ENCODE results near the gene COX11.
A peak's percentile ranks its signal among the peaks of the same experiment; 100 is the strongest.

The COX11 gene, protein sequence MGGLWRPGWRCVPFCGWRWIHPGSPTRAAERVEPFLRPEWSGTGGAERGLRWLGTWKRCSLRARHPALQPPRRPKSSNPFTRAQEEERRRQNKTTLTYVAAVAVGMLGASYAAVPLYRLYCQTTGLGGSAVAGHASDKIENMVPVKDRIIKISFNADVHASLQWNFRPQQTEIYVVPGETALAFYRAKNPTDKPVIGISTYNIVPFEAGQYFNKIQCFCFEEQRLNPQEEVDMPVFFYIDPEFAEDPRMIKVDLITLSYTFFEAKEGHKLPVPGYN

DNA sequence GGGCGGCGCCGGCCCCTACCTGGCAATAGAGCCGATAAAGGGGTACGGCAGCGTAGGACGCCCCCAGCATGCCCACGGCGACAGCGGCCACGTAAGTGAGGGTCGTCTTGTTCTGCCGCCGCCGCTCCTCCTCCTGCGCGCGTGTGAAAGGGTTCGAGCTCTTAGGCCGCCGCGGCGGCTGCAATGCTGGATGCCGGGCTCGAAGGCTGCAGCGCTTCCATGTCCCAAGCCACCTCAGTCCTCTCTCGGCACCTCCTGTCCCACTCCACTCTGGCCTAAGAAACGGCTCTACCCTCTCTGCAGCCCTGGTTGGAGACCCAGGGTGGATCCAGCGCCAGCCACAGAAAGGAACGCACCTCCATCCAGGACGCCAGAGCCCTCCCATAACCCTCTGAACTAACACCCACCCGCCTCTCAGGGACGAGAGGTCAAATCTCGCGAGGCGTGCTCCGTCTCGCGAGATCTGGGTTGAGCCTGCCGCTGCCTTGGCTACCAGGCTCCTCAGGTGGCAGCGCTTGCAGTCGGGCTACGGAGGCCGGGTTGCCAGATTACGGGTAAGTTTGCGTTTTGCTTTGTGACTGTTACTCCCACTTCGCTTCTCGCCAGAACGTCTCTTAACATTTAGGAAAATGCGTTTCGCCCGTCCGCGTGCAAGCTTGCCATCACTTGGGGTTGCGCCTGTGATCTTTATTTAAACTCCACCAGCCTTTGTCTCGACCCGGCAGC is at the start of gene COX11, which contains the start of gene STXBP4:
Gene COX11 (minus strand): TSS at position 393 of the 726 bp plus-strand sequence. CDS start 8 bp downstream, at position 385.
Gene STXBP4 (plus strand): TSS at position 504 of the 726 bp plus-strand sequence. CDS start 17,455 bp downstream, outside the sequence.
- TF ChIP-seq, protein P1, sequence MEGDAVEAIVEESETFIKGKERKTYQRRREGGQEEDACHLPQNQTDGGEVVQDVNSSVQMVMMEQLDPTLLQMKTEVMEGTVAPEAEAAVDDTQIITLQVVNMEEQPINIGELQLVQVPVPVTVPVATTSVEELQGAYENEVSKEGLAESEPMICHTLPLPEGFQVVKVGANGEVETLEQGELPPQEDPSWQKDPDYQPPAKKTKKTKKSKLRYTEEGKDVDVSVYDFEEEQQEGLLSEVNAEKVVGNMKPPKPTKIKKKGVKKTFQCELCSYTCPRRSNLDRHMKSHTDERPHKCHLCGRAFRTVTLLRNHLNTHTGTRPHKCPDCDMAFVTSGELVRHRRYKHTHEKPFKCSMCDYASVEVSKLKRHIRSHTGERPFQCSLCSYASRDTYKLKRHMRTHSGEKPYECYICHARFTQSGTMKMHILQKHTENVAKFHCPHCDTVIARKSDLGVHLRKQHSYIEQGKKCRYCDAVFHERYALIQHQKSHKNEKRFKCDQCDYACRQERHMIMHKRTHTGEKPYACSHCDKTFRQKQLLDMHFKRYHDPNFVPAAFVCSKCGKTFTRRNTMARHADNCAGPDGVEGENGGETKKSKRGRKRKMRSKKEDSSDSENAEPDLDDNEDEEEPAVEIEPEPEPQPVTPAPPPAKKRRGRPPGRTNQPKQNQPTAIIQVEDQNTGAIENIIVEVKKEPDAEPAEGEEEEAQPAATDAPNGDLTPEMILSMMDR (conservative IDR thresholded peaks at IDR 0.05; ENCODE audit: control insufficient read depth, insufficient read depth, low read depth, low read length): no peak
- DNase-seq (ENCODE audit: low read depth): peak; percentile 97

DNA sequence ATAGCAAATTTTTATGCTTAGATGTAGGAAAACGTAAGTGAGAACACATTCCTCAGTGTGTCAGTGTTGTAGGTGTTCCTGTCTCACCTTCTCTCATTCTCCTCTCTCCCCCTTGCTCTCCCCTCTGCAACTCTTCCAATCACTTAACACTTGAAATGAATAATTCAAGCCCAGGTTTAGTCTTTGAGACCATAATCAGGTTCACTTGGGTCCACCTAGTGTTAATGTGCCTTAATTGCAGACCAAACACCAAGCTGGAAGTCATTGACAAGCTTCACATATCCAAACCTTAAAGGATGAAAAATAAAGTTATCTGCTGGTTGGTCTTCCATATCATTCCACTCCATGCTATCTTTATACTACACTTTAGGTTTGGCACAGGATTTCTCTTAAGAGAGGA is 37.1 kb upstream of the COX11 start:
- no peak overlapping the region for H3K4me3 ChIP-seq (ENCODE audit: control insufficient read depth, low read depth, low read length)
- TF ChIP-seq, protein P1 (conservative IDR thresholded peaks at IDR 0.05; ENCODE audit: control insufficient read depth, insufficient read depth, low read depth, low read length): peak; percentile 46
- peak; percentile 32 for DNase-seq (ENCODE audit: low read depth)

More for the DNA sequence above, at the start of gene COX11, which contains the start of gene STXBP4:
- peak within 1 kb of the TSS; percentile 85 for H3K4me3 ChIP-seq (ENCODE audit: control insufficient read depth, low read depth, low read length)

DNA sequence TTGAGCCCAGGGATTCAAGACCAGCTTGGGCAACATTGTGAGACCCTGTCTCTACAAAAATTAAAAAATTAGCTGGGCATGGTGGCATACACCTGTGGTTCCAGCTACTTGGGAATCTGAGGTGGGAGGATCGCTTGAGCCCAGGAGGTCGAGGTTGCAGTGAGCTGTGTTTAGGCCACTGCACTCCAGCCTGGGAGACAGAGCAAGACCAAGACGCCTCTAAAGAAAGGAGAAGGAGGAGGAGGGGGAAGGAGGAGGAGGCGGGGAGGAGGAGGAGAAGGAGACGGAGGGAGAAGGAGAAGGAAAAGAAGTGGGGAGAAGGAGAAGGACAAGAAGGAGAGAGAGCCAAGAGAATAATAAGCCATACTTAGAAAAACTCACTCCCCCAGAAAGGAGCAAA is 36.0 kb upstream of the COX11 start:
- DNase-seq (ENCODE audit: low read depth): no peak
- H3K4me3 ChIP-seq (ENCODE audit: control insufficient read depth, low read depth, low read length): no peak overlapping the region
- TF ChIP-seq, protein P1 (conservative IDR thresholded peaks at IDR 0.05; ENCODE audit: control insufficient read depth, insufficient read depth, low read depth, low read length): no peak

DNA sequence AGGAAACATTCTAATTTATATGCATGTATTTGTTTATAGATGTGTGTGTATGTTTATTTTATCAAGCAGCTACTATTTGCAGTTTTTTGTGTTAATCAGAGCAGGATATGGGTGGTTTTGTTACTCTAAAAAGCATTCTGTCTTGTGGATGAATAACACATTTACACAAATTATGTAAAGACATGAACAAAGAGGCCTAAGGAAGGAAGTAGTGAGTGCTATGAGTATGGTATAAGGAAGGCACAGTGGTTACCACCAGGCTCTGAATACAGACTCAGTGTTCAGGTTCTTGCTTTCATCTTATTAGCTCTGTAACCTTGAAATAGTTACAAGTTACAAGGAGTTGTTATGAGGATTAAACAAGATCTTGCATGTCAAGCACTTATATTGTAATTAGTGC is 34.0 kb upstream of the COX11 start:
- no peak overlapping the region for H3K4me3 ChIP-seq (ENCODE audit: control insufficient read depth, low read depth, low read length)
- TF ChIP-seq, protein P1 (conservative IDR thresholded peaks at IDR 0.05; ENCODE audit: control insufficient read depth, insufficient read depth, low read depth, low read length): no peak
- no peak for DNase-seq (ENCODE audit: low read depth)

DNA sequence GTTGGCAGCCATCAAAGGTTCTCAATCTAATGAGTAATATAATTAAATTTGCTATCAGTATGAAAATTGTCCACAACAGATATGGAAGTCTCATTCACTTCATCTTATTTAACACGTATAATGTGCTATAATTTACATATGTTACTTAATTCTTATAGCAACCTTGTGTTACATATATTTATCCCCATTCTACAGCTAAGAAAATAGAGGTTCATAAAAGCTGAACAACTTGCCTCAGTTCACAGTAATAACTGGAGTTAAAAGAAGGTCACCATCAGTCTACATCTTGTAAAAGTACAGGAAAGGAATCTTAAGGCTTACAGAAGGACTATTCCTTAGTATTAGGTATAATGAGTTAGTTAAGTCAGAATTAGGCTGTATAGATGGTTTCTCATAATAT is 28.0 kb upstream of the COX11 start:
- H3K4me3 ChIP-seq (ENCODE audit: control insufficient read depth, low read depth, low read length): no peak overlapping the region
- no peak for DNase-seq (ENCODE audit: low read depth)
- TF ChIP-seq, protein P1 (conservative IDR thresholded peaks at IDR 0.05; ENCODE audit: control insufficient read depth, insufficient read depth, low read depth, low read length): no peak

DNA sequence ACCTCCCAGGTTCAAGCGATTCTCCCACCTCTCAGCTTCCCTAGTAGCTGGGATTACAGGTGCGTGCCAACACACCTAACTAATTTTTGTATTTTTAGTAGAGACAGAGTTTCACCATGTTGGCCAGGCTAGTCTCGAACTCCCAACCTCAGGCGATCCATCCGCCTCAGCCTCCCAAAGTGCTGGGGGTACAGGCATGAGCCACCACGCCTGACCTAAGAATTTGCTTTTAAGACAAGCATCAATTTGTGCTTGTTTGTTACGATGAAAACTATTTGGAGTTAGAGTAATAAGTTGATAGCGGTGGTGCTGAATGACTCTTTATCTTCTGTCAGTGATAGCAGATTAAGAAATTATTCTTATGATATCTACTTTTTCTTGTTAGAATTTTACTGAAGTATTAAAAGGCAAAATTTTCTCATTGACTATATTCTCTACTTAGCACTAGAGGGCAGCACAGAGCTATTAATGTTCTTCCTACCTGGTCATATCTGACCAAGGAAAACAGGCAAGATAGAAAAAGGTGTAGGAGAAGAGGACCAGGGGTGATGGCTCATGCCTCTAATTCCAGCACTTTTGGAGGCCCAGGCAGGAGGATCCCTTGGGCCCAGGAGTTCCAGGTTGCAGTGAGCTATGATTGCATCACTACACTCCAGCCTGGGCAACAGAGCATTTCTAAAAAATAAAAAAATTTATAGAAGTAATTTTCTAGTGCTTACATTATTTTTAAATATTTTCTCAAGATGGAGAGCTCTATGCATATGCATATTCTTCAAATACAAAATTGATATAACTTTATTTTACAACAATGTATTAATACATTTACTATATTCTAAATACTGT is 24.6 kb upstream of the COX11 start:
- peak; percentile 62 for DNase-seq (ENCODE audit: low read depth)
- TF ChIP-seq, protein P1 (conservative IDR thresholded peaks at IDR 0.05; ENCODE audit: control insufficient read depth, insufficient read depth, low read depth, low read length): peak; percentile 59
- no peak overlapping the region for H3K4me3 ChIP-seq (ENCODE audit: control insufficient read depth, low read depth, low read length)
